ENCODE data around the gene NYNRIN. TPM values are rescaled to one million over a fixed set of nuclear protein-coding genes. Genes with fewer than 3 reads are reported as not detected.

Gene NYNRIN
- total RNA-seq, 1 experiment from 2014 or later: 18.7 TPM

DNA sequence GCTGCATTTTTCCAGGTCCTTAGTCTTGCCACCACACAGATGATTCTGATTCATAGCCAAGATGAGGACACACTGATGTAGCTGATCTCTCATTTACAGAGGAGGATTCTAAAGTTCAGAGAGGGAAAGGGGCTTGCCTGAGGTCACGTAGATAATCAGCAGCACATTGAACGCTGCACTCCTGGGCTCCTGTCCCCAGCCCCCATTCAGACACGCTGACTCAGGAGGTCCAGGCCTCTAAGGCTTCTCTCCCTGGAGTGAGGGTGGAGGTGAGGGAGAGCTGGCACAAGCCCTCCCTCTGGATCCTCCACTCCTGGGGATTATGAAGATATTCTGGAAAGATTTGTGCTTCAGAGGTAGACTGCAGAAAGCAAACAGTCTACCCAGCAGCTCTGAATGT, 20.5 kb upstream of the NYNRIN start:
- no peak overlapping the region for H3K23ac ChIP-seq (ENCODE audit: insufficient read length, low read depth, low read length)
- no peak overlapping the region for H3K27ac ChIP-seq (ENCODE audit: insufficient read length, low read depth, low read length)
- no peak overlapping the region for H3K56ac ChIP-seq (ENCODE audit: insufficient read length, low read depth, low read length)
- no peak overlapping the region for H2BK15ac ChIP-seq (ENCODE audit: low read depth, low read length)
- no peak overlapping the region for H4K5ac ChIP-seq (ENCODE audit: insufficient read length, low read depth, low read length)
- H2AFZ ChIP-seq (ENCODE audit: low read length): no peak overlapping the region
- TF ChIP-seq, protein P1, sequence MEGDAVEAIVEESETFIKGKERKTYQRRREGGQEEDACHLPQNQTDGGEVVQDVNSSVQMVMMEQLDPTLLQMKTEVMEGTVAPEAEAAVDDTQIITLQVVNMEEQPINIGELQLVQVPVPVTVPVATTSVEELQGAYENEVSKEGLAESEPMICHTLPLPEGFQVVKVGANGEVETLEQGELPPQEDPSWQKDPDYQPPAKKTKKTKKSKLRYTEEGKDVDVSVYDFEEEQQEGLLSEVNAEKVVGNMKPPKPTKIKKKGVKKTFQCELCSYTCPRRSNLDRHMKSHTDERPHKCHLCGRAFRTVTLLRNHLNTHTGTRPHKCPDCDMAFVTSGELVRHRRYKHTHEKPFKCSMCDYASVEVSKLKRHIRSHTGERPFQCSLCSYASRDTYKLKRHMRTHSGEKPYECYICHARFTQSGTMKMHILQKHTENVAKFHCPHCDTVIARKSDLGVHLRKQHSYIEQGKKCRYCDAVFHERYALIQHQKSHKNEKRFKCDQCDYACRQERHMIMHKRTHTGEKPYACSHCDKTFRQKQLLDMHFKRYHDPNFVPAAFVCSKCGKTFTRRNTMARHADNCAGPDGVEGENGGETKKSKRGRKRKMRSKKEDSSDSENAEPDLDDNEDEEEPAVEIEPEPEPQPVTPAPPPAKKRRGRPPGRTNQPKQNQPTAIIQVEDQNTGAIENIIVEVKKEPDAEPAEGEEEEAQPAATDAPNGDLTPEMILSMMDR (conservative IDR thresholded peaks at IDR 0.05): no peak
- peaks cover 3% of the 10 kb centered on the region for H3K4me1 ChIP-seq (ENCODE audit: insufficient read depth, low read length)
- no peak overlapping the region for H4K91ac ChIP-seq (ENCODE audit: insufficient read length, low read depth, low read length)
- H3K27me3 Mint-ChIP-seq (ENCODE audit: low read depth): no peaks in the 10 kb centered on the region; the same call in 1 of the 2 replicates
- H2AK5ac ChIP-seq (ENCODE audit: insufficient read length, low read length): no peak overlapping the region
- H3K9me3 ChIP-seq (ENCODE audit: control insufficient read depth, low read depth, low read length): no peaks in the 10 kb centered on the region
- H2BK120ac ChIP-seq (ENCODE audit: low read depth, low read length, poor library complexity, severe bottlenecking): no peak overlapping the region
- no peak for DNase-seq
- no peaks in the 10 kb centered on the region for H3K27me3 ChIP-seq (ENCODE audit: insufficient read depth, low read length)
- peaks cover 8 to 20% (median 10%) of the 10 kb centered on the region in 3 experiments for H3K36me3 Mint-ChIP-seq (ENCODE audit: insufficient read depth in 1 of 3, low read depth in 3 of 3)
- H3K4me1 Mint-ChIP-seq: peaks cover 37 to 46% of the 10 kb centered on the region in 2 experiments
- H3K9ac ChIP-seq (ENCODE audit: extremely low read depth, insufficient read length, low read length): no peak overlapping the region
- H3K27ac Mint-ChIP-seq: no peak overlapping the region
- no peak overlapping the region for H3K4ac ChIP-seq (ENCODE audit: low read depth, low read length)
- no peak overlapping the region for H2BK20ac ChIP-seq (ENCODE audit: low read depth, low read length, poor library complexity, severe bottlenecking)
- no peaks in the 10 kb centered on the region for H3K23me2 ChIP-seq (ENCODE audit: insufficient read length, low read depth, low read length, poor library complexity, severe bottlenecking)
- H4K20me1 ChIP-seq (ENCODE audit: control insufficient read depth, insufficient read depth, insufficient read length): no peaks in the 10 kb centered on the region
- no CpG with 5 or more reads among the region's 3 CpGs for WGBS (ENCODE audit: extremely low coverage, insufficient read length, low lambda C conversion rate)
- H3K14ac ChIP-seq (ENCODE audit: insufficient read depth, low read length): no peak overlapping the region
- H3K79me1 ChIP-seq (ENCODE audit: insufficient read depth, low read depth, low read length, poor library complexity, severe bottlenecking): no peaks in the 10 kb centered on the region
- H2BK5ac ChIP-seq (ENCODE audit: insufficient read length, low read length): no peak overlapping the region
- no peak overlapping the region for H3K18ac ChIP-seq (ENCODE audit: insufficient read length, low read depth, low read length)
- H4K8ac ChIP-seq (replicated peaks; ENCODE audit: insufficient read length, low read depth, low read length): no peak overlapping the region
- H3T11ph ChIP-seq (ENCODE audit: low read length): no peak overlapping the region
- no peaks in the 10 kb centered on the region for H3K9me3 Mint-ChIP-seq
- no peaks in the 10 kb centered on the region for H3K79me2 ChIP-seq (ENCODE audit: insufficient read depth, low read length)
- H2BK12ac ChIP-seq (ENCODE audit: insufficient read length, low read depth, low read length): no peak overlapping the region
- no peak overlapping the region for H3K4me2 ChIP-seq (ENCODE audit: insufficient read depth, insufficient read length, low read length)
- no peak overlapping the region for H3K4me3 Mint-ChIP-seq
